GM12801 (cell line): ENCODE data around the gene MLEC.

Source experiments
- TF ChIP-seq, protein P1 (sequence below): IDR thresholded peaks from one replicate; pipeline ENCODE4 v1.5.1; 2011; ENCODE audit warnings: control low read depth; ENCODE audit not compliant: insufficient read length; ENCODE audit errors: extremely low read depth

The MLEC gene

DNA sequence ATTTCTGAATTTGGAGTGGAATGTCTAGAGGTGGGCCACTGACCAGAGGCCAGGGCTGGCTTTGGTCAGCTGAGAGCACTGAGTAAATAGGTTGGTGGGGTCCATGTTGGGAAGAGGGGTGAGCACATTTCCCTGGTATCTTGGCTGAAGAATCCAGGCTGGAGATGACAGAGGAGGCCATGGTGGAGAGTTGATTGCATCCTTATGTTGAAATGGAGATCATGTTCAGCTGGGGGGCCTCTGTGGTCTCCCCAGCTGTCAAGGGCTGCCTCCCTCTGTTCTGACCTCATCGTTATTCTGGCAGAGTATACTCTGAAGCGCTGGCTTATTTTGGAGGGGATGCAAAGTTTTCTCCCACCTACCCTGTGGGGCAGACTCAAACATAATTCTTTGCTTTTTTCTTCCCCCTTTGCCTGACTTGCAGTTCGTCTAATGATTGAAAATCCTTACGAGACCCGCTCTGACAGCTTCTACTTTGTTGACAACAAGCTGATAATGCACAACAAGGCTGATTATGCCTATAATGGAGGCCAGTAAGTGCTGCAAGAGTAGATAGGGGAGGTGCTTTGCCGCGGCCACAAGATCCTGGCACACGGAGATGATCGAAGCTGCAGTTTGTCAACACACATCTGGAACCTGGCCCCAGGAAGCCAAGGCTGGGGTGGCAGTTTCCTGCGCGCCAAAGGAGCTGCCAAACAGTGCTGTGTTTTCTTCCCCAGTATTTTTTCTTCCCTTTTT lies 32.7 kb downstream of the MLEC start:
- TF ChIP-seq, protein P1, sequence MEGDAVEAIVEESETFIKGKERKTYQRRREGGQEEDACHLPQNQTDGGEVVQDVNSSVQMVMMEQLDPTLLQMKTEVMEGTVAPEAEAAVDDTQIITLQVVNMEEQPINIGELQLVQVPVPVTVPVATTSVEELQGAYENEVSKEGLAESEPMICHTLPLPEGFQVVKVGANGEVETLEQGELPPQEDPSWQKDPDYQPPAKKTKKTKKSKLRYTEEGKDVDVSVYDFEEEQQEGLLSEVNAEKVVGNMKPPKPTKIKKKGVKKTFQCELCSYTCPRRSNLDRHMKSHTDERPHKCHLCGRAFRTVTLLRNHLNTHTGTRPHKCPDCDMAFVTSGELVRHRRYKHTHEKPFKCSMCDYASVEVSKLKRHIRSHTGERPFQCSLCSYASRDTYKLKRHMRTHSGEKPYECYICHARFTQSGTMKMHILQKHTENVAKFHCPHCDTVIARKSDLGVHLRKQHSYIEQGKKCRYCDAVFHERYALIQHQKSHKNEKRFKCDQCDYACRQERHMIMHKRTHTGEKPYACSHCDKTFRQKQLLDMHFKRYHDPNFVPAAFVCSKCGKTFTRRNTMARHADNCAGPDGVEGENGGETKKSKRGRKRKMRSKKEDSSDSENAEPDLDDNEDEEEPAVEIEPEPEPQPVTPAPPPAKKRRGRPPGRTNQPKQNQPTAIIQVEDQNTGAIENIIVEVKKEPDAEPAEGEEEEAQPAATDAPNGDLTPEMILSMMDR = no peak

DNA sequence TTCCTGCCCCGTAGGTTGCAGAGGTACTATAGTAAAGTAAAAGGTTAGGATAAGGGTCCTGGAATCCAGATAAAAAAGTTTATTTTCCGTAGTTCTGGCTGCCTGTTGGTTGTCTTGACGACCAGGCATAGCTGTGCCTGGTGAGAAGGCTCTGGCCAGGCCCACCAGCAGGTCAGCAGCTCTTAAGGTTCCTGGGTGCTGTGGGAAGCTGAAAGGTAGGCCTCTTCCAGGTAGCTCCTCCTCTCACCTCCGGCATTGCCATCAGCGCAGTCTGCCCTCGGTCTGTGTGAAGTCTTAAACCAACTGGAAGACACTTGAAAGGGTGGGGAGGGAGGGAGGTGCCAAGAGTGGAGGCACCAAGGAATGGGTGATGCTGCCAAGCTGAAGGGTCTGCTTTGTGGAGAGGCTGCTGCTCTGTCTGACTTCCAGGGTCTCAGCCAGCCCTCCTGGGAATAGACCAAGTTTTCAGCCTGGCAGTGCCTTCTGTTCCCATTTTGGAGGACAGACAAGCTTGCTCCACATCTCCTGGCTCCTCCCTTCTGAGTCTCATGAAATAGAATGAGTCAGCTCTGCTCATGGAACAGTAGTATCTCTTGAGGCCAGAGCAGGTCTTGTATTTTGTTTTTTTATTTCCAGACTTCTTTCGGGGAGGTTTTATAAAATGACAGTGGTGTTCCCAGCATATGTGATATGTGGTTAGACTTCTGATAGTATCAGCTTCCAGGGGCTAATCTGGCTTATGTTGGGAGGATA lies 33.5 kb downstream of the MLEC start:
- TF ChIP-seq, protein P1 = no peak

DNA sequence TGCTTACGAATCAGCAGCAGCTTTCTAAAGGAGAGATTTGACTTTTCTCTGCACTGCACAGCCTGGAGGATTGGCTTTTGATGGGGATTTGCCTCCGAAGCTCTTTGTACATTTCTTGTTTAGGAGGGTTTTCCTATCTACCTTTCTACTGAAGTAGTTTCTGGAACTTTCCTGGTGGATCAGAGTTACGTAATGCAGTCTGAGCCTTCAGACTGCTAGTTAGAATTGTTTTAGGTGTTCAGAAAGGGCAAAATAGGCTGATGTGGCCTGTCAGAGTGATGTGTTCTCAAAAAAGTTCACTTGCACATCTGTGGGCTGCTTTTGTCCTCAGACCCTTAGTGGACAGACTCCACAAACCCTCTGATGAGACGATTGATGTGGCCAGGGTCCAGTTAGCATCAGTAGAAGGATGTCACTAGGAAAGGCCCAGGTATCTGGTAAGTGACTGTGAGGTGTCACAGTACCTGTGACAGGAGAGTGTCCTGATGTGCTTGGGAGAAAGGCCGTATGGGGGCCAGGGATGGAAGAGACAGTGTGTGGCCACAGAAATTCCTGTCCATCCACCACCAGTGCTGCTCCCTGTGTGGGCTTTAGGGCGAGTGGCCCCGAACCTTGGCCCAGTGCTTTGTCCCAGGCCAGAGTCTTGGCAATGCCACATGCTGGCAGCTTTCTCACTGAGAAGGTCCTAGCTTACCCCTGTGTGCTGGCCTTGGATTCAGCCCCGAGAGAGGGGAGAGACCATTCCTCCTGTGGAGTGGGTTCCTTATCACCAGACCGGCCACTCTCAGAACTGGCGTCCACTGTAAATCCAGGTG lies 34.2 kb downstream of the MLEC start:
- TF ChIP-seq, protein P1 = no peak

DNA sequence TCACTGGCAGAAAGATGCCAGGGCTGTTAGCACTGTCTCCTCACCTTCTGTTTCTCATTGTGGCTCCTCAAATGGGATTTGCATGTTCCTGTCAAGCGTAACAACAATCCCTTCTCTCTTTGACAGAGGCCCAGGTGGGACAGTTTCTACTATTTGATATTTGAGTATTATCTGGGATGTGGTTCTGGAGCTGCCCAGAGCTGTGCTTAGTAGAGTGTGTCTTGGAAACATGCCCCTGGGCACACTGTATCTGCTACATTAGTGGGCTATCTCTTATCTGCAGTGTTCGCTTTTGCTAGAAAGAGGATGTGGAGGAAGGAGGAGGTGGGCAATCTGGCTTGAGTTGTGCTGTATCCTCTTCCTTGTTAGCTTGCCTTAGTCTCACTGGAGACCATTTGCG lies 34.9 kb downstream of the MLEC start:
- TF ChIP-seq, protein P1 = no peak

DNA sequence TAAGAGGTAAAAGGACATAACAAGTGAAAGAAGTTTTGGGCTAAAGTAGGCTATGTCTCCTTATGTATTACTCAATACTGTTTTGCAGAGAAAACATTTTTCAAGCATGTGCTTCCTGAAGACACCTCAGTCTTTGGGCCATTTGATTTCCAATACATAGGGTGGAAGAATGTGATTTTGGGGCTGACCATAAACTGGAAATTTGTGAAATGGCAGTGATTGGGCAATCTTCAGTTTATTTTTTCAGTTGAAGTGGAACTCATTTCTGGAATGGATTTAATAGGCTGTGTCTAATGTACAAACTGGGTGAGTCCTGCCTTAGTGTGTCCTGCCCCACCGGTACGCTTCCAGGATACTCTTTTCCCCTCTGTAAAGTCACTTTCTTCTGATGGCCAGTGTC lies 35.8 kb downstream of the MLEC start:
- TF ChIP-seq, protein P1 = no peak

DNA sequence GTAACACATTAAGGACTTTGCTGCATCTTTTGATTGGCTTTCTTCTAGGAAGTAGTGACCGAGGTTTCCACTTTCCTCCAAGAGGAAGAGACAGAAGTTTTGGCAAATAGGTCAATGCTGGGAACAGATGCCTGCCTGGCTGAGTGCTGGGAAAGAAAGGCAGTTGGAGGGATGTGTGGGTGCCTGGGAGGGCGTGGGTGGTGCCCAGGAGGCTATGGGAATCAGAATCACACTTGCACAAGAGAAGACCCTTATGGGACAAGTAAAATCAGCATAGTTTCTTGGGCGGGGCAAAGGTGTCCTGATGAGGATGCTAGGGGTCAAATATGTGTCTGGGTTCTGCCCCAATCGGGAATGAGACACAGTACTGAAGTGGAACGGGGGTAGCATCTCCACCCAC lies 37.8 kb downstream of the MLEC start:
- TF ChIP-seq, protein P1 = no peak

DNA sequence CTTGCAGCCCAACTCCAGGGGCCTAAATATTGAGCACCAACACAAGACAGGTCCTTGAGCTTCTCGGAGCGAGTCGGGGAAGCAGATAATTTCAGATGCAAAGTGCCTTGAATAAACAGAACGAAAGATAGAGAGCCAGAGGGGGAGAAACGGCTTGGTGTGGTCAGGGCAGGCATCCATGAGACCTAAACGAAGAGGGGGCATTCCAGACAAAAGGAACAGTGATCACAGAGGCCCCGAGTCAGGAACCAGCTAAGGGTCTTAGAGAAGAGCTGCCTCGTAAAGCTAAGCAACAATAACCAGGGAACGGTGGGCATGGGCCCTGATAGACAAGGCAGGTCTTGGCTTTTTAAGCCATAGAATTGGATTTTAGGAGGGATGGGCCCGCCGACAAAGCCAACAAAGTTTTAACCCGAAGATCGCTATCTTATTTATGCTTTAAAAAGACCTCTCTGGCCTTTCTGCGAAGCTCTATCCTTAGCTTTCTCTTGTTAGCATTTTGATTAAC lies 38.3 kb downstream of the MLEC start:
- TF ChIP-seq, protein P1 = no peak
